Jurkat, Clone E6-1 (cell line): ENCODE results near the gene DDX24.

ENCODE experiments used
- DNase-seq: peaks from one replicate; pipeline ENCODE4 v3.0.0-alpha.2; 2011; ENCODE audit warnings: low read depth, low spot score
- H3K4me3 ChIP-seq: 2 replicates; pipeline ENCODE4 v1.5.1; 2011; ENCODE audit warnings: mild to moderate bottlenecking, low read length, control low read depth, moderate library complexity

Gene DDX24

DNA sequence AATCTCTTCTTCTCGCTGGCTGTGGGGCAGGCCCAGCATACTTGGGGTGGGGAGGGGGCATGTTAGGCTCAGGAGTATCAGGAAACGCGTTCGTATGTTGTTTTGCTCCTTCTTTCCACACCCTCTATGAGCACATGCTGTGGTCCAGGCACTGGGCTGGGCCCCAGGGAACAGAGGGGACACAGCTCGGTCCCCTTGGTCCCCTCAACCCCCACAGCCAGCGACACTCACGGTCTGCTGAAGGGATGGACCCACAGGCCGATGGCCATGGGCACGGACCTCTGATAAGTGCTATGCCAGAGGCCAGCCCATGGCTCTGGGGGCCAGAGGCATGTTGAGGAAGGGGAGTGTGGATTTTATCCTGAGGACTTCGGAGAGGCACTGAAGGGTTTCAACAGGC lies 35.7 kb upstream of the DDX24 start:
- H3K4me3 ChIP-seq = no peak overlapping the region
- no peak for DNase-seq

DNA sequence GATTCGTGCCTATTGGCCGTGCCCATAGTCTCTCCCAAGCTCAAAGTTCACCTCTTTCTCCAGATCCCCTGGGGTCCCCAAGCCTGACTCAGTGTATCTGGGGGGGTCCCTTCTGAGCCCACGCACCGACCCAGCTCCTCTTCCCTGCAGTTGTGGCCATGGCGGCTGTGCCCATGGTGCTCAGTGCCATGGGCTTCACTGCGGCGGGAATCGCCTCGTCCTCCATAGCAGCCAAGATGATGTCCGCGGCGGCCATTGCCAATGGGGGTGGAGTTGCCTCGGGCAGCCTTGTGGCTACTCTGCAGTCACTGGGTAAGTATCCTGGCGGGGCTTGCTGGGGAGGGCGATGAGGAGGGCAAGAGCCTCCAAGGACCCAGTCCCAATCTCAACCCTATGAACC lies 34.6 kb upstream of the DDX24 start:
- no peak overlapping the region for H3K4me3 ChIP-seq
- no peak for DNase-seq

DNA sequence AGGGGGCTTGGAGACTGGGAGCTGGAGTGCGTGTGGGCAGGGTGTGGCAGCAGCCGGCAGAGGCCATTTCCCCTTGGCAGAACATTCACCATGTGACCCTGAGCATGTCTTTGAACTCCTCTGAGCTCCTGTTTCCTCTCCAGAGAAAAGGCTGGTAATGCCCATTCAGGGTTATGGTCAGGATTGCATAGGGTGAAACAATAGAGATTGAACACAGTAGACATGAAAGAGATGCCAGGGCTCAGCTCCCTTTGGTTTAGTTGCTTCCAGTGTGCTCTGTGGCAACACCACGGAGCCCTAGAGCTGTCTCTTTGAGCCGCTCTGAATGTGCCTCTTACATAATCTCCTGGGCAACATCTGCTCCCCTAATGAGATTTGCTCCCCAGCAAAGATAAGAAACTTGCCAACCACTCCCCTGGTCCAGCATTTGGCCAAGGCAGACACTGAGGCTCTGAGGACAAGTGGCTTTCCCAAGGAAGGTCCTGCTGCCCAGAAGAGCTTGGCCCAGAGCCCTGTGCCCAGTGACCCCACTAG lies 34.1 kb upstream of the DDX24 start:
- no peak overlapping the region for H3K4me3 ChIP-seq
- no peak for DNase-seq

DNA sequence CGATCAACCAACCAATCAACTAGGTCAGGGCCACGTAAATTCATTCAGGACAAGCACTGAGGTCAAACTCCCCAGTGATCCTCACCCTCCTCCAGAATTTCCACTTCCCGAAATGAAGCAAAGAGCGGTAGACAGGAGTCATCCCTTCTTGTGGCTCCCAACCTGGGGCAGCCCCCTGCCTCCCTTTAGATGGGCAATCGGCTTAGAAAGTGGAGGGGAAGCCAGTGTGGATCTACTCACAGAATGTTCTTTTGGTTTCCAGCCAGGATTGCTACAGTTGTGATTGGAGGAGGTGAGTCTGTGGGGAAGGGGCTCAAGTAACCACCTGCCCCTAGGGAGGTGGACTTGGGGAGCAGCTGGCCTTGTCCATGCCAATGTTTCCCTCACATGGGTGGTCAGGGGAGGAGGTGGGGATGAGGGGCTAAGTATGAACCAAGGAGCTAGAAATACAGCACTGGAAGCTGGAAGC lies 33.6 kb upstream of the DDX24 start:
- H3K4me3 ChIP-seq = no peak overlapping the region
- DNase-seq = no peak

DNA sequence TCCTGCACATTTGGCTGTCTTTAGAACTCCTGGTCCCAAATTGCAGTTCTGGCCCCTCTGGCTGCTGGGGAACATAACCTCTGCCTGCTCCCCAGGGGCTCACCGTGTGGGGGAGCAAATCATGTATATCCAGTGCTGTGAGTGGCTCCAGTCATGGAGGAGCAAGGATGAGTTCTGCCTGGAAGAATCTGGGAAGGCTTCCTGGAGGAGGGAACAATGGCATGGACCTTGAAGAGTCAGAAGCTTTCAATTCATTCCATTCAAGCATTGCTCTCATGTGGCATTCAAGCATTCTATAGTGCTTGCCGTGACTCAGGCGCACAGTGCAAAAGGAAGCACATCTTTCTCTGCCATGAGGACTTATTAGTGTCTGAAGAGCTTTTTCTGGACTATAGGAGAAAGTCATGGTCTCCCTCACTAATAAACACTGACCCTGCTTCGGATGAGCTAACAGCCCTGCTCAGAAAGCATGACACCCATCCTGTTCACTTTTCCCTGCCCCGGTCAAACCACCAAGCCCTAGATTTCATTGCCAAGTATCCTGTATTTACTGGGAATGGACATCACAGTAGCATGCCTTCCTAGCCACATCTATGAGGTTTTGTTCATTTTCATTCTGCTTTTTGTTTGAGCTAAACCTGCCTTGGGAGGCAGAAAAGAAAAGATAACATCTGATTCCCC lies 33.0 kb upstream of the DDX24 start:
- no peak overlapping the region for H3K4me3 ChIP-seq
- DNase-seq = no peak

DNA sequence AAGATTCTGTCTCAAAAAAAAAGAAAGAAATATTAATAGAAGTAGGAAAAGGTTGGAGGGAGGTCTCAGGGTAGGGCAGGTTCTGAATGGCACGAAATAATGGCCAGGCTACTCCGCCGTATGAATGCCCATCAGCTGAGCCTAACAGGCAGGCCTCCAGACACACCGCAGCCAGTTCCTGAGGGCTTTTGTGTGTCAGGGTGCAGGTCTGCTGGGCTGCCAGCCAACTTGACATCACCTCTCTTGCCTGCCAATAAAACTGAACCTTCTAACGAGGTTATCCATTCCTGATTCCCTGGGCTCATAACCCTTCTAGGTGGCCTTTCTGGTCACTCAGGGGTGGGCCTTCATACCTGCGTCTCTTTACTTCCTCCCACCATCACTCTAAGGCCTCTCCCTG lies 32.5 kb upstream of the DDX24 start:
- no peak overlapping the region for H3K4me3 ChIP-seq
- DNase-seq = no peak

DNA sequence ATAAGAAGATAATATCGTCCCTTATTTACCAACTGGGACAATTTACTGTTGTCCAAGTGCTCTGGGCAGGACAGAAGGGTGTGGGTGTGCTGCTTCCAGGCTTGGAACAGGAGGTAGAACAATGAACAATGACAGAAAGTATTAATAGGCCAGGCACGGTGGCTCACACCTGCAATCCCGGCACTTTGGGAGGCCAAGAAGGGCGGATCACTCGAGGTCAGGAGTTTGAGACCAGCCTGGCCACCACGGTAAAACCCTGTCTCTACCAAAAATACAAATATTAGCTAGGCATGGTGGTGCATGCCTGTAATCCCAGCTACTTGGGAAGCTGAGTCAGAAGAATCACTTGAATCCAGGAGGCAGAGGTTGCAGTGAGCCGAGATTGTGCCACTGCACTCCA lies 32.1 kb upstream of the DDX24 start:
- no peak overlapping the region for H3K4me3 ChIP-seq
- no peak for DNase-seq

DNA sequence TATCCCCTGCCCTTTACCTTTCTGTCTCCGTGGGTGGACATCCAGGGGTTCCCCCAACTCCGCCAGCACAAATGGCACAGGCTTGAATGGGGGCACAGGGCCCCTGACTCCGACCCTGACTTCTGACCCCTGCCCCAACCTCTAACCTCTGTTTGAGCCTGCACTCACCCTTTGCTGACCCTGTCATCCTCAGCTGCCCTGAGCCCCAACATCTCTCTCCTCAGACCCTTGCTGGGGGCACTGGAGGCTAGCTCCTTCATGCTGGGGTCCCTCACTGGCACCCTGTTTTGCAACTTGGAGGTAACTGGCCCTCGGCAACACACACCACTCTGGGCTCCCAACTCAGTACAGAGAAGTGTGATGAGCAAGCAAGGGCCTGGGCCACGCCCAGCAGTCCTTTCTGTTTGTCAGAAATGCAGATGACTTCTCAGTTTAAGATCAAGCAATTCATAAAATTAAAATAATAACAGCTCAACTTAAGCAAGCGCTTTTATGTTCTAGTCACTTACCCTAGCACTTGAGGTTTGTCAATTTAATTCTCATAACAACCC lies 31.6 kb upstream of the DDX24 start:
- DNase-seq = no peak
- no peak overlapping the region for H3K4me3 ChIP-seq

DNA sequence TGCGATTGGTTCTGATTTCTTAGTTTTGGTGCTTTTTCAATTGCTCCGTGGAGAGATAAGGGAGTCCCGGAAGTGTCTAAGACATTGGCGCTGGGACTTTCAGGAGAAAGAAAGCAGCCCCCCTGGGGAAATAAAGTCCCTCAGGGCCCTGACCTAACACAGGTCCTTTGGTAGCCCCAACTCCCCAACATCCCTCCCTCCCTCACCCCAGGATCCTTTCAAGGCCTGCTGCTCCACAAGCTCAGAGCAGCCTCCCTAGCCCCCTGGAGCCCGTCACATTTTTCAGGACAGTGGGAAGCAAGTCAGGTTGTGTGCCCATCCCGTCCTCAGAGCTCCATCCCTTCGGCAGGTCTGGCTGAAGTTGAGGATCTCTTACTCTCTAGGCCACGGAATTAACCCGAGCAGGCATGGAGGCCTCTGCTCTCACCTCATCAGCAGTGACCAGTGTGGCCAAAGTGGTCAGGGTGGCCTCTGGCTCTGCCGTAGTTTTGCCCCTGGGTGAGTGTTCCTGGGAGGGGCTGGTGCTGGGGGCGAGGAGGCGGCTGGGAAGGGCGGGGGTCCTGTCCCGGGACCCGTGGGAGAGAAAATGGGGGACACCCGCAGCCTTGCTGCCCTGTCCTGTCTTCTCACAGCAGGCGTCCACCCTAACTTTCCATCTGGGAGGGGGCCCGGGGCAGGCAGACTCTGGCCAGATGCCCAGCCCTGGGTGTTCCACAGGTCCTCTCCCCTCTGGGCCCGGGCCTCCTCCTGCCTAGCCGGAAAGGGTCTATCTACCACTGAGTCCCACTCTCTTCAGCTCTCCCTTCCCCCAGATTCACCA lies 30.5 kb upstream of the DDX24 start:
- DNase-seq = no peak
- no peak overlapping the region for H3K4me3 ChIP-seq

DNA sequence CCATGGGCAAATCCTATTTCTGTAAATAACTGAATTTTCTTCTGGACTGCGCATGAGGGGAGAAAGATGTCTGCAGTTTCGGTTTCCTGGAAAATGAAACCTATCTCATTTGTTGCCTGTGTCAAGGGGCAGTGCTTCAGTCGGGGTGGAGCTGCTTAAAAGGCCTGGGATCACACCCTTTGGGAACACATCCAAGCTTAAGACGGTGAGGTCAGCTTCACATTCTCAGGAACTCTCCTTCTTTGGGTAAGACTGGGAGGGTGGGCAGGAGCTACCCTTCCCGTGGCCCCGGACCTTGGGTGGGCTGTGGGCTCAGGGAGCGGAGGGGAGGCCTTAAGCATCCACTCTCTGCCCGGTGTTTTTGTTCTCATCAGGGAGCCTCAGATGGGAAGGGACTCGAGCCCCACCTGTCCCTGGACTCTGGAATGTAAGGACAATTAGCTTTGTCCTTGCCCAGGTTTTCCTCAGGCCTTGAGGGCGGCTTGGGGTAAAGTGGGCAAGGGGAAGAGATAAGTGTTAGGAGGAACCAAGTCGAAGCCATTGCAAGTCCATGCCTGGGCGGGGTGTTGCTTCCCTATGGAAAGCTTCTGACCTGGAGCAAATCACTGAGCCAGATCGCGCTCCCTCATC lies 29.7 kb upstream of the DDX24 start, which contains the start of gene IFI27:
IFI27 (plus strand) TSS at position 185 of the 630 bp plus-strand sequence.
- DNase-seq = no peak

DNA sequence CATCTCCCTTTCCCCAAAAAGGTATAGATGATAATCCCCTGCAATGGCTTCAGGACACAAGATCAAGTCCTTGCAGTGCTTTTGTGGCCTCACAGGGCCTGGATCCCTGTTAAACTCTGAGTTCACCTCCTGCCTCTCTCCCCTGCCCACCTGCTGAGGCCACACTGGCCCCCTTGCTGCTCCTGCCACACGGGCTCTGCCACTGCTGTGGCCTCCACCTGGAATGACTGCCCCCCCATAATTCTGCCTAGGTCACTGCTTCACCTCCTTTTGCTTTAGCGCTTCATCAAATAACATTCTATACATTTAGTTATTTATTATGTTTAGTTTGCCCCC lies 28.9 kb upstream of the DDX24 start:
- H3K4me3 ChIP-seq = no peak overlapping the region
- DNase-seq = no peak

More for the DNA sequence above, 29.7 kb upstream of the DDX24 start, which contains the start of gene IFI27:
- H3K4me3 ChIP-seq = no peak within 1 kb of the TSS

DNA sequence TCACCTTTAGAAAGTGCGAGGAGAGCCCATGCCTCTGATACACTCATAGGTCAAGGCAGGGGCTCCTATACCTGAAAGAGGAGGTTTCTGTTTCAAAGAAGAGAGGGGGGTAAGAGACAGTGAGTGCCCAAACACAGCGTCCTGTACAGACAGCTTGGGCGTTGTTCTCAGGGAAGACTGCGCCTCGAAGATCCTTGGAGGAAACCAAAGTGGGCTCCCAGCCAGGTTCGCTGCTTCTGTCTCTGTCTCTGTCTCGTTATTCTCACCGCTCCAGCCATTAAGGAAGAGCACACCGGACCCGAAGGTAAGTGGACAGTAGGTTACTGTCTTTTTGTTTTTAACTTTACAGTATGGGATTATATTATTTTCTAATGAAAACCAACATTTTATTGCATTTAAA lies 23.7 kb upstream of the DDX24 start:
- H3K4me3 ChIP-seq = no peak overlapping the region
- DNase-seq = no peak

DNA sequence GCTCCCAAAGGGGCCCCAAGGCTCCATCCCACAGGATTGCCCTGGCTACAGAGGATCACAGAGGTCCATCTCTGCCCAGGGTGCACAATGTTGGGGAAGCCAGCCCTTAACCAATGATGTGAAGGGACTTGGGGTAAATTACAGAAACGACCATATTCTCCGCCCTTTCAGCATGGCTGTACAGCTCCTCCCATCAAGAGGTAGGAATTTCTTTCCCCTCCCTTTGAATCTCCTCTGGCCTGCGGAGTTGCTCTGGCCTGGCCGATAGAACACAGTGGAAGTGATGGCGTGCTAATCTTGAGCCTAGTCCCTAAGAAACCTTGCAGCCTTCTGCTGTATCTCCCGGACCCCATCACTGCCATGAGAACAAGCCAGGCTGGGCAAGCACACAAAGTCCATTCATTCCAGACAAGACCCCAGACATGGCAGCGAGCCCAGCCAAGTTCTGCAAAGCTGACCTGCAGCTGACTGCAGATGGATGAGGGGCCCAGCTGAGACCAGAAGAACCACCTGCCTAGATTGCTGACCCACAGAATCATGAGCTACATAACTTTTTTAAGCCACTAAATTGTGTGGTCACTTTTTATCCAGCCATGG lies 22.6 kb upstream of the DDX24 start:
- no peak for DNase-seq
- H3K4me3 ChIP-seq = no peak overlapping the region

DNA sequence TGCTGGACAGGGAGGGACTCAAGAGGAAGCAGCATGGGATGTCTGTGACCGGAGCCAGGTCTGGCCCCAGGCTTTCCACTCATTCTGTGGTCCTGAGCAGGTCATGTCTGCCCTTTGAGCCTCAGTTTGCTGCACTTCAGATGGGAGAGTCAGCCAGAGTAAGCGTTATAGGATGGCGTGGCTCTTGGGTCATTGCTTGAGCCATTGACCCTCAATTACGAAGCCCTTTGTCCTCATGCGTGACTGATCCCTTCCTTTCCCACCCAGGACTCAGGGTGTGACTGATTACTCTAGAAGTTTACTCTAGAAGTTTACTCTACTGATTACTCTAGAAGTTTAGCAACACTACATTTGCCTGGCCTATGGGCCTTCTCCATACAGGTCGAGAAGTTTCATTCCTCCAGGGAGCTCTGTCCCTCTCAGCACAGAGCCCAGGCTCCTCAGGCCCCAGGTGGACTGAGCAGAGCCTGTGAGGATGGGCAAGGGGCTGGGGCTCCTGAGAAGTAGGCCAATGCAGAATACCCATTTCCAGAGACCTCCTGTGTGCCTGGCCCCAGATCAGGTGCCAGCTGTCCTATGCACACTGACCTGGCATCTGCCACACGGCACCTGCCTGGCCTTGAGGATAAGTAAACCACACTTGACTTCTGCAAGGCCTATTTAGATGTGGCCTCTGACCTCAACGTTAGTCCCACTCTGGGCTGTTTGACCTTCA lies 21.9 kb upstream of the DDX24 start:
- no peak overlapping the region for H3K4me3 ChIP-seq
- no peak for DNase-seq

DNA sequence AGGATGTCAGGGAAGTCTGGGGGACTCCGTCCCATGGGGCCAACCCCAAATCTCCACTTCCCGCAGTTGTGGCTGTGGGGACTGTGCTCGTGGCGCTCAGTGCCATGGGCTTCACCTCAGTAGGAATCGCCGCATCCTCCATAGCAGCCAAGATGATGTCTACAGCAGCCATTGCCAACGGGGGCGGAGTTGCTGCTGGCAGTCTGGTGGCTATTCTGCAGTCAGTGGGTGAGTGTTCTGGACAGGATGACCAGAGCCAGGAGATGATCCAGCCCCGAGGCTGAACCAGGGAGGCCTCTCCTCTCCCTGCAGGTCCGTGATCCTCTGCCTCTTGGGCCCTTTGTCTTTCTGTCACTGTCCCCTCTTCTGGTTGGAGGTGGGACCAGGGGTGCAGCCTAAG lies 20.7 kb upstream of the DDX24 start:
- DNase-seq = no peak
- H3K4me3 ChIP-seq = no peak overlapping the region

DNA sequence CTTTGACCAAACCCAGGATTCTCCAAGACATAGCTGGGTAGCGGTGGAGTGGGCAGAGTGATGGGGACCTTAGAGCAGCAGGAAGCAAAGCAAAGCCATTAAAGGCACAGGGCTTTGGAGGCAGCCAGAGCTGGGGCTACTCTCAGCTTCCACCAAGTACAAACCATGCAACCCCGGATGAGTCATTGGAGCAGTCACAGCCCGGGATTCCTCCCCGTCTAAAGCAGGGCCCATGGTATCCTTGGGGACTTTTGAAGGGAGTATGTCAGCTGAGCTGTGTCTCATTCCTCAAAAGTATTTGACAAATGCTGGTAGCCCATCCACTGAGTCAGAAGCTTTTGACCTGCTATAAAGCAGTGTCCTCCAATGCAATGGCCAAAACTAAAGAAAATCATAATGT lies 19.8 kb upstream of the DDX24 start:
- no peak overlapping the region for H3K4me3 ChIP-seq
- DNase-seq = no peak

DNA sequence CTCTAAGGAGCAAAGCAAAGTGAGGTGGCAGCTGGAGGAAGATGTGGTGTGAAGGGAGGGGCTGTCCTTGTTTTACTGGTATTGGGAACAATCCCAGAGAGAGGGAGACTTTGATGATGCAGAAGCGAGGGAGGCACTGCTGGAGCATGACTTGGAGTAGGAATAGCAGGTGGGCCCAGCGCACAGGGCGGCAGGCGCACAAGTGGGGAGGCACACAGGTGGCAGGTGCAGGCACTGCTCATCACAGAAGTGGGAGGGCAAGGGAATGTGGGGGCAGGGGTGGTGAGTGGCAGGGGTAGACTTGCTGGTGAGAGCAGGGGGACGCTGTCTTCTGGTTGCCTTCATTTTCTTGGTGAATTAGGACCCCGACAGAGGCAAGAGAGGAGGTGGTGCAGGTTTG lies 18.0 kb upstream of the DDX24 start:
- no peak for DNase-seq
- H3K4me3 ChIP-seq = no peak overlapping the region

DNA sequence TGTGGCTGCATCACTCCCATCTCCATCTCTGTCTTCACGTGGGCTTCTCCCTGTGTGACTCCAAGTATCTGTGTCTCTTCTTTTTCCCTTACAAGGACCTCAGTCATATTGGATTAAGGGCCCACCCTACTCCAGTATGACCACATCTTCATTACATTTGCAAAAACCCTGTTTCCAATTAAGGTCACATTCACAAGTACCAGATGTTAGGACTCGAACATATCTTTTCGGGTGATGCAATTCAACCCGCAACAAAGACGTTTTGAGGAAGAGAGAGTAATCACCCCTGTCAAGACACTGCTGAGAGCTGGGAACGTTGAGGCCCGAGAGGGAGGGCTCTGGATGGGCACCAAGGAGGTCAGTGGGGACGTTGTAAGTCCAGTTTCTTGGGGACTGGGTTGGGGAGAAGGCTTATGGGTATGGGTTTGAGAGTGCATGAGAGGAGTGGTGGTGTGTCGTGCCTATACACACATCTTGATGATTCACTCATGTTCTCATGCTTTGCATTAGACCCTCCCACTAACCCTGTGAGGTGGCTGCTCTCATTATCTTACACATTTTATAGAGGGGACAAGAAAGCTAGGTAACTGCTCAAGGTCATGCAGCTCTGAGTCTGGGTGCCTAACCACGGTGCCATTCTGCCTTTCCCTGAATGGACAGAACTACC lies 17.5 kb upstream of the DDX24 start:
- DNase-seq = no peak
- H3K4me3 ChIP-seq = no peak overlapping the region
